GM10847 (cell line): ENCODE results near the gene SRGAP3.

ENCODE experiments used
- POLR2A ChIP-seq: IDR thresholded peaks from 2 replicates; pipeline ENCODE4 v1.6.1; 2011; ENCODE audit not compliant: insufficient read length; ENCODE audit errors: extremely low read depth

Gene SRGAP3

DNA sequence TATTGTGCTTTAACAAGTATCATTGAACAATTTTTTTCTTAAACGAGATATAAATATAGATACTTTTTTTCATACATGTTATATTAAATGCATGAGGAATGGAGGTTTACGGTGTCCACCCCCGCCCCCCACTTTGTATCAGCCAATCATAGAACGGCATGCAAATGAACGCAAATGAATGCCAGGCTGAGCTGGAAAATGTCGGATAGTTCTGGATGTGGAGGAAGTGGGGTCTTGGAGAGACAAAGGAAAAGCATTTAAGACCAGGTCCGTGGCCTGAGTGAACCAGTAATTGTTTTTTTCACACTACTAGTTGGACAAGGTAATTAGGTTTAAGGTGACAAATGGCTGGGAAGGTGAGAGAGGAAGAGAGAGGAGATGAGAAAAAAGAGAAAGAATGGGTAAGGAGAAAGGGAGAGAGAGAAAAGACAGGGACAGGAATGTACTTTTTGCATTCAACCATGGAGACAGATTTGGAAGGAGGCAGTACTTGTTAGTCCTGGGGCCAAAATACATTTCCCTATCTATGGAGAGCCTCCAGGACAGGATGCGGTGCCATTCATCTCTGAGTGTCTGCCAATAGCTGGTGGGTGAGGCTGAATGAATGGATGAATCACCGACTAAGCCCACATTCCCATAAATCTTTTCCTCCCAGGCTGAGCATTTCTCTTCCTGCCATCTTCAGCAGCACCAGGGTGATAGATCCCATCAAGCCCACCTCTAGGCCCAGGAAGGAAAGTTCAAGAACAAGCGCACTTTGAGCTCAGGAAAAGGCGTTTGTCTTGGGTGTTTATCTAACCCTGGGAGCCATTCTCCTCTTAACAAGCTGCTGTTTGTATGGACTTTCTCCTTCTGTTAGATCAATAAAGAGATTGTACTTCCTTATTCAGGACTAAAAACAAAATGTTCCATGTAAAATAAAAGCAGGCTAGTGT lies 284.7 kb downstream of the SRGAP3 start:
- no peak for TF ChIP-seq POLR2A

DNA sequence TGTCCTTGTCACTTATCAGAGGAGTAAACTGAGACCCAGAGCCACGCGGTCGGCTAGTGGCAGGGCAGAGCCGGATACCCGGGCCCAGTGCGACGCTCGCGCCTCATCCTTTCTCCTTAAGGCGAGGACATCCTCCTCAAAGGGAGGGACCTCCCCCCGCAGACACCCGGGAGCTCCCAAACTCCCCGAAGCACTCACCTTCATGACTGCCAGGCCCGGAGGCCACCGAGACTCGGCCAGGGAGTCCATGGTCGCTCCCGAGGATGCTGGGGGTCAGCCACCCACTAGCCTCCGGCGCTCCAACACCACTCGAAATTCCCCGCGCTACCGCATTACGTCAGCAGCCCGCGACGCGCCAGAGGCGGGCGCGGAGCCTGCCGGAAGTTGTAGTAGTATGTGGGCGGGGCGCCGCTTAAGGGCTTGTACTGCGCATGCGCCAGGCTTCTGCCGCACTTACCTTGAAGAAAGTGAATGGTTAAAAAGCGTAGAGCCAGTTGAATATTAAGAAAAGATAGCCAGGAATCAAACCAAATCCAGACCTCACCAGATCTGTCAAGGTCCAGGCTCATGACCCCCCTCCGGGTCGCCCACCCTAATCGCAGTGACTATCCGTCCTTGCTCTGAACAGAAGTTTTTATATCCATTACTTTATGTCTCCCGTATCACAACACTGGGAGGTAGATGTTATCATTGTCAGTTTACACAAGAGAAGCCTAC lies 286.2 kb downstream of the SRGAP3 start, which contains the start of gene RAD18:
RAD18 (minus strand) TSS at position 336 of the 717 bp plus-strand sequence; CDS start at position 249, 87 bp downstream.
- peak; percentile 25 for TF ChIP-seq POLR2A

DNA sequence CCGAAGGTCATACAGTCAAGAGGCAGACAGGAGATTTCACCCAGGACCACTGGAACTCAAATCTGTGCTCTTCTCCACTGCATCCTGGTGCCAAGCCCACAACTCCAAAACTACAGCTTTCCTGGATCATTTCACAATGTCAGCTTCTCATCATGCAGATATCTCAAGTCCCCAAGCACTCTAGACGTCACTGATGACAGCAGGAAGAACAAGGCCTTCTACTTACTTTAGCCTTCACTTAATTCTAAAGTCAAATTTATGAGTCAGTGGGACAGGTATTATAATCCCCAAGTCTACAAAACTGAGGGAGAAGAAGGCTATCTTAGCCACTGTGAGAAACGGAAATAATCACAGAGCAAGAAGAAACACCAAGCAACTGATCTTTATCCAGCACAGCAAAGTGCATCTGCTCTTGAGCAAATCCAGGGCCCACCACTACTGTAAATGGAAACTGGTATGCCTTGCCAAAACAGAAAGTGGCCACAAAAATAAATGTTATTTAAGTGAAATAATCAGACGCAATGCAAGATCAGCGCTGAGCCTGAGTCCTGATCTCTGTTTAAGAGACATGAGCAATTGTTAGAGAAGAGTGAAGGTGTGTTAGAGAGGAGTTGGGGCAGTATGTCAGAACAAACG lies 287.1 kb downstream of the SRGAP3 start:
- no peak for TF ChIP-seq POLR2A

DNA sequence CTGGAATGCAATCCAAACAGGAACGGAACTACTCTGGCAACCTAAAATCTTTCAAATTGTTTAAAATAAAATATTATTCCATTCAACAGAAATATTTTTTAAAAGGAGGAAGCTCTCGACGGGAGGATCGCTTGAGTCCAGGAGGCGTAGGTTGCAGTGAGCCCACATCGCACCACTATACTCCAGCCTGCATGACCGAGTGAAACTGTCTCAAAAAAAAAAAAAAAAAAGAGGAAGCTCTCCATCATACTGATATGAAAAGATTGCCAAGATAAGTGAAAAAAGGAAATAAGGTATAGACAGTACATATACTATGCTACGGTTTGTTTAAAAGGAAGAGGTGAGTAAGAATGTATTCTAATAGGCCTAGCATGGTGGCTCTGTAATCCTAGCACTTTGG lies 289.8 kb downstream of the SRGAP3 start:
- no peak for TF ChIP-seq POLR2A

DNA sequence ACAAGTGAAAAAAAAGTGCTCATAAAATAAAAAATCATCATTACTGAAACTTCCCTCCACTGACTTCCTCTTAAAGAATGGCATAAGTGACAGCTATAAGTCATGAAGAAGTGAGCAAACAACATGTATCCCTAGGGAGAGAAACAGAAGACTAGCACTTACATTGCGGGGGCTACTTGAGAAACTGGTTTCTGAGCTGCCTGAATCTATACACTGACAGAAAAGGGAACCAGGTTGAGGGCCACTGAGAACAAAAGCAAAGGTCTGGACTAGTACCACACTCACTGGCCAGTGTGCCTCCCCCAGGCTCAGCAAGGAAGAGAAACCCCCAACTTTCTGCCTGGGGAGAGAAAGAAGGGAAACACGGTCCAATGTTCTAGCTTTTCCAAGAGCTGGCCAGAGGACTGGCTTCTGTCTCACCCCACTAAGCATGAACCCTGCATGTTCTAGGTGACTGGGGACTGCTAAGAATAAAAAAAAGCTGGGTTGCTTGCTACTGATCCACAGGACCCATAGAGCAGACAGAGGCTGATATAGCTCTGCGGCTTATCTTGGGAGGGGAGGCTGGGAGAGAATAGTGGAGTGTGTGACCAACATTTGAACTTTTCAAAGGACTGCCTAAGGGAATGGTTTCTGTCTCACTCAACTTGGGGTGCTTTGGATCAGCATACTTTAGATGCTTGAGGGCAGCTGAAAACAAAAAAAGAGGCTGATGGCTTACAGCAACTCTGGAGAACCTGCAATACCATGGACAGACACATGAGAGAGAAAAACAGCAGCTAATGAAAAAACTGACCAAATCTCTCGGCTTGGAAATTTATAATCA lies 294.3 kb downstream of the SRGAP3 start:
- no peak for TF ChIP-seq POLR2A

DNA sequence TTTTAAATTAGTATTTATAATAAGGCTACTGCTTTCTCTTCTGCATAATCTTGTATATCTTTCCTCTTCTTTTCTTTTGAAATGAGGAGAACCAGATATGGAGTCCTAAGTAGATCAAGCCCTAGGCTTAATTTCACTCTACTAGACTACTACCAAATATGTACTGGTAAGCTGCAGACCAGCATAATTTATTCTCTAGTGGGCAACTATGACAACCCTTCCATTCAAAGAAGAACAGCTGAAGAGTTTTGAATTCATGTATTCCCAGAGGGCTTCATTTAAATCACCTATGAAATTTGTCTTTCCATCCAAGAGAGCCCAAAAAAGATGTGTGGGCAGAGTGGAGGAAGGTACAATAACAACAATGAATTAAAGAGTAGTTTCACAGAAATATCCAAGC lies 296.1 kb downstream of the SRGAP3 start:
- no peak for TF ChIP-seq POLR2A

DNA sequence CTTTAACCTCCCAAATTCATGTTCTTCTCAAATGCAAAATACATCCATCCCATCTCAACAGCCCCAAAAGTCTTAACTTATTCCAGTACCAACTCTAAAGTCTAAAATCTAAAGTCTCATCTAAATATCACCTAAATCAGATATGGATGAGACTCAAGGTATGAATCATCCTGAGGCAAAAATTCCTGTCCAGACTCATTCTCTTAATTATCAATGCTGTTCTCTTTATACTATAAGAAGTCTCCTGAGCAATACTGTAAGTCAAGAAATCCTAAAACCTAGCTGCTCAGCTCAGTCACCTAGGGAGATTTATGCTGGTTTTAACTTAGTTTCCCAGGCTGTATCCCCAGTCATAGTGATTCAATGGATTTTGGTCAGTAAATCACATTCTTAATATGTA lies 297.3 kb downstream of the SRGAP3 start:
- no peak for TF ChIP-seq POLR2A

DNA sequence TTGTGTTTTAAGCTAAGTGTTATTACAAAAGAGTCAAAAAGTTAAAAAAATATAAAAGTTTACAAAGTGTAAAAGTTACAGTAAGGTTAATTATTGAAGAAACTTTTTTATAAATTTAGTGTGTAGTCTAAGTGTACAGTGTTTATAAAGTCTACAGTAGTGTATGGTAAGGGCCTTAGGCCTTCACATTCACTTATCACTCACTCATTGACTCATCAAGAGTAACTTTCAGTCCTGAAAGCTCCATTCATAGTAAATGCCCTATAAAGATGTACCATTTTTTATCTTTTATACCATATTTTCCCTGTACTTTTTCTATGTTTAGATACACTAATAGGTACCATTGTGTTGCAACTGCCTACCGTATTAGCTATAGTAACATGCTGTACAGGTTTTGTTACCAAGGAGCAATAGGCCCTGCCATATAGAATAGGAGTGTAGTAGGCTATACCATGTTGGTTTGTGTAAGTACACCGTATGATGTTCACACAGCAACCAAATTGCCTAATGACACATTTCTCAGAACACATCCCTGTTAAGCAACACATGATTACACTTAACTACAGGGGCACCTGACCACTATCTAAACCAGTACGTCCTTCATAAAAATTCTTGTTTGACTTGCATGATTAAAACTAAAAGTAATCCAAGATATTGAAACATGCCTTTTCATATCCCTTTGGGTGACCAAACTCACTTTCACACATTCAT lies 303.4 kb downstream of the SRGAP3 start:
- TF ChIP-seq POLR2A: no peak

DNA sequence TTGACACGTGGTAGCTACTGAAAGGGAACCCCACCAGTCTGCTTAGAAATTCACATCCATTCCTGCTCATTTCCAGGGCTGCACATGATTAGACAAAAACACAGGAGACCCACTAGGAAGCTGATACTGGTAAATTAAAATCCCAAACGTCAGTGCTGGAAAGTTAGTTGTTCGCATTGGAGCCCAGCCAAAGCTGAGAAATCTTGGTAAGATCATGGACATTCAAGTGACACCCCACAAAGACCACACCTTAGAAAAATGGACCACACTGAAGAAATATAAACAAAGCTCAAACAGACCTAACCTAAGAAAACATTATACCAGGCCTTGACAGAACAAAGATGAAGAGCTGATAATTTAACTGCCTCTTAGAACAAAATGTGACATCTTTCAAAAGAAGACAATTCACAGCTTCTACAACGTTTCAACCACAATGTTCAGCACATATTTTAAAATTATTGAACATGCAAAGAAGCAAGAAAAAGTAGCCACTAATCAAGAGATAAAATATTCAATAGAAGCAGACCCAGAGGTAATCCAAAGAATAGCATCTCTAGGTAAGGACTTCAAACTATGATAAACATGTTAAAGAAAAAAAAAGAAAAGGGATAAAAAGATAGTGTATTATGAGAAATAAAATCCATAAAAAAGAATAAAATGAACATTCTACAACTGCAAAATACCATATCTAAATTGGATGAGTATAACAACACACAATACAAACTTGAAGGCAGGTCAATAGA lies 306.5 kb downstream of the SRGAP3 start:
- TF ChIP-seq POLR2A: no peak

DNA sequence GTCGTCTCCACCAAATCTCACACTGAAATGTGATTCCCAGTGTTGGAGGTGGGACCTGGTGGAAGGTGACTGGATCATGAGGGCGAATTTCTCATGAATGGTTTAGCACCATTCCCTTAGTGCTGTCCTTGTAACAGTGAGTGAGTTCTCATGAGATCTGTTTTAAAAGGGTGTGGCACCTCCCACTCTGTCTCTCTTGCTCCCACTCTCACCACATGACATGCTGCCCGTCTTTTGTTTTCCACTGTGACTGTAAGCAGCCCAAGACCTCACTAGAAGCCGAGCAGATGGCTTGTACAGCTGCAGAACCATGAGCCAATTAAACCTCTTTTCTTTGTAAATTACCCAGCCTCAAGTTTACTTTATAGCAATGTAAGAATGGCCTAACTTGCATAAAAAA lies 307.3 kb downstream of the SRGAP3 start:
- TF ChIP-seq POLR2A: no peak

DNA sequence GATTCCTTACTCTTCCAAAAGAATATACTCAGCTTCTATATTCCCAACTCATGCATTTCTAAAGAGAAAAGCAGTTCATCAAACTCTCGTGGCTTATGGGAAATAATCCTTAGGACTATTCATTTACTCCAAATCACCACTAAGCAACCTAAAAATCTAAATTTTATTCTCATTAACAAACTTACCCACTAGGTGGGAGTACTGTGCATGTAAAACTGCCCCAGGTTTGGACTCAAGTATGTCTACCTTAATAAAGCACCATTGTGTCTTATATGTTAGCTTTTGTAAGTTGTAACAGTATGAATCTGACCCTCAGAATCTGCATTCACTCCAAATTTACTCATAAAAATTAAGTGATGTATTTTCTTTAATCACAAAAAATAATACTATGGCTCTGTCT lies 311.4 kb downstream of the SRGAP3 start:
- no peak for TF ChIP-seq POLR2A

DNA sequence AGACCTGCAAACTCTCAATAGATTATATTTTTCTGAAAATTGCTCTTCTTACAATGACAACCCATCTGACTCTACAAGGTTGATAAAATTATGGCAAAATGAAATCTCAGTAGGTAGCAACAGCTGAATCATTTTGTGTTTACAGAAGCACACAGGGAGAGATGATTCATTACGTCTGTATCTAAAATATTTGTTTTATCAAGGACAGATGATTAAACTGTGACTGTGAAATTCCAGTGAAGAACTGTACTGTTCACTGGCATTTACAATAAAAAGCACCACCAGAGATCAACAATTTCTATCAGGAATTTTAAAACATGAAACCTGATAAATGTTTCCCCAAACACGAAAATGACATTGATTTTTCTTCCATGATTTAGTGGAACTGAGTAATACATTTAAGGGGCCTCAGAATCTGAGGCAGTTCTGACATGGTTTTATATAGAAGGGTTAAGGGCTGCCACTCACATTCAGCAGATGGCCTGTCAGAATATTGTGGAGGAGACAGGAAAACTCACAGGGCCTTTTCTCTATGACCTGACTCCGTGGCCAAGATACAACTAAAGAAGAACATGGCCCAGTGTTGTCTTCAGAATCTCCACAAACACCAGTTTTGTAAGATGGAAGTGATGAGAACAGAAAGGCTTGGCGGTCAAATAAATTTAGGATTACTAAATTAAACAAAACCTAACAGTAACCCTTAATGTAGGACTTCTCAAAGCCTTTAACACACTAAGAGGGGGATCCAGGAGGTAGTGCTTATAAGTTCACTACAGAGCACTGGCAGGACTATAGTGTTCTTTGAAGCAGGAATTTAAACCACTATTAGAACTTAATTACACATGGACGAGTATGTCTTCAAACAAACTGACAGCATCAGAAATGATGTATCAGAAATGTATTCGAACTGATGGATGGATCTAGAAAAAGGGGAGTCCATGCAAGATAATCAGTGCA lies 312.1 kb downstream of the SRGAP3 start:
- TF ChIP-seq POLR2A: no peak
